Stimulated activated CD4-positive, alpha-beta T cell treated with anti-CD3 and anti-CD28 coated beads, Interleukin-12 subunit alpha, Interleukin-12 subunit beta, amount 100 ng/mL, for 48 hours (primary cell): ENCODE data around the gene FRRS1L.
"Not testable (repeated sequence)": the region's sequence is repeated elsewhere in the genome, so short reads cannot be mapped to it uniquely, and the experiment has no call there.

Source experiments
- DNase-seq, 3 donors: peaks; one replicate each; pipeline ENCODE4 v3.0.0-alpha.2; 2020; ENCODE audit warnings: low read depth in 2 of 3, low spot score in 1 of 3

Gene FRRS1L

DNA sequence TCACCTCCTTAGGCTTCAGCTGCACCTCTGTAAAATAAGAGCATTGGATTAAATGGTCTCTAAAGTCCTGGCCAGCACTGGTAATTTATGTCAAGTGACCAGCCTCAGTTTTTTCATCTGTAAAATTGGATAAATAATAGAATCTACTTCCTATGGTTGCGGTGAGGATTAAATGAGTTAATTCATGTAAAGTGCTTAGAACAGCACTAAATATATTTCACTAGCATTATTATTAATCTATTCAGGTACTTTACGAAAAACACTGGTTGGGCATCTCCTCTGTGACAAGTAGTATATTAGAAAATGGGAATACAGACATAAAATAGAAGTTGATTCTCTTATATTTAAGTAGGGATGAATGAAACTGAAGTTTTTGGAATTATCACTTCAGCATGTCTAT, 33.5 kb downstream of the FRRS1L start:
- DNase-seq: no peak

DNA sequence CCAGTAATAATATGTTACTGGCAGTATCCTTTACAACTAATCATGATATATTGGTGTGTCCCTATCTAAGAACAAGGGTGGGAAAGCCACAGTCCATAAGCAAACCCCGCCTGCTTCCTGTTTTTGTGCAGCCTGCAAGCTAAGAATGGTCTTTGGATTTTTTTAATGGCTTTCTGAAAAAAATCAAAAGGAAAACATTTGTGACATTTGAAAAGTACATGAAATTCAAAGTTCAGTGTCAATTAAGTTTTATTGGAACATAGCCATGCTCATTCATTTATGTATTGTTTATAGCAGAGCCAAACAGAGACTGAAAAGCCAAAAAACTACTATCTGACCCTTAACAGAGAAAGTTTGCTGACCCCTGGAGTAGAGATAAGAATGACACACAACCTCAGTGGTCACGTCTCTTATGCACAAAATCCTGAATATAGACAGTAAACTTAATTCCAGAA, 34.5 kb downstream of the FRRS1L start:
- DNase-seq: no peak

DNA sequence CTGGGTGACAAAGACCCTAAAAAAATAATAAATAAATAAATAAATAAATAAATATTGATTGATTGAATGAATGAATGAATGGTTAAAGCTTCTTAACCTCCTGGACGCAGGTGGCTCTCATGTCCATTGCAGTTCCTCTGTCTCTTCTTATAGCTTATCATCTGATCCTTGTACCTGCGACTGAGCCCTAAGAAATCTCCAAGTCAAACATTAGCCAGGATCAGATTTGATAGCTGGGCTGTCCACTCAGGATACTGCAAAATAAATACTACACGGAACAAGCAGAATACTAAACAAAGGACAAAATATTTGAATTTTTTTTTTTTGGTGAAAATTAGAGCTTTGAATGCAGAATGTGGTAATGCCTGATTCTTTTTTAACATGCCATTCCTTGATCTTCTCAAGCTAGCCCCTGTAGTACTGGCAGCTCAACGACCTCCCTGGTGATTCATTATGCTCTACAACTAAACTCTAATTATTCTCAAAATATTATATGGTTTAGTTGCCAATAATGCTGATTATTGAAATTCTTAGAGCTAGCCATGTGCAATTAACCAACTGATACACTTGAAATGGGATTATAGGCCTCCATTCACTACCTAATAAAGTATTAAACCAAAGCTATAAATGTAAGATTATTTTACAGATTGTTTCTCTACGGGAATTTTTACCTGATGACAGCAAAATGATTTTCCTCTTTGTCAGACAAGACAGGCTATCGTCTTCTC, 37.4 kb downstream of the FRRS1L start:
- no peak for DNase-seq

DNA sequence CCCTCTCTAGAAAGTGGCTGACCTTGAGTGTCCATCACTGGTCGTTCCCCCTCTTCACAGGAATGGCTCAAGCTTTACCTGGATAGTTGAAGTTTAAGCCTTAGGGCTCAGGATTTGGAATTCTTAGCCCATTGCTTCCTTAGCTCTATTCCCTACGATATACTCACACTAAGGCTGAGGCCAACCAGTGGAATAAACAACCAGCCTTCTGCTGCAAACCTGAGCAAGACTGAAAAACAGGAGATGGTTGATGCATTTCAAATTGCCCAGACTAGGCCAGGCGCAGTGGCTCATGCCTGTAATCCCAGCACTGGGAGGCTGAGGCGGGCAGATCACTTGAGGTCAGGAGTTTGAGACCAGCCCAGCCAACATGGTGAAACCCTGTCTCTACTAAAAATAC, 40.4 kb downstream of the FRRS1L start:
- DNase-seq: not testable (repeated sequence)

DNA sequence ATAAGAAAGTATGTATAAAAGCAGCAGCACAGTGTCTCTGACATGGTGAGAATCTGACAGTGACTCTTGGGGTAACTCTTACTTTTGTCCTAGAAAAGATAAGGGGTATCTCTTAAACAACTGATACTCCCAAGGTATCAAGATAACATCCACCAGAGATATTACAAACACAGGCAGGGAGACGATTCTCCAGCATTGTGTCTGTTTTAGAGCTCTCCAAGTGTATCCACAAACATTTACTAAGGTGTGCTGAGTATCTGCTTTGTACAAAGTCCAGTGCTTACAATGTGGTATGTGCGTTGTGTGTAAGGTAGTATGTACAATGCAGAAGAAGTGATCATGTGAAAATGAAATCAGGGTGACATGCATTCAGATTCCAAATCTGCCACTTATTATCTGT, 42.9 kb downstream of the FRRS1L start:
- DNase-seq: no peak

DNA sequence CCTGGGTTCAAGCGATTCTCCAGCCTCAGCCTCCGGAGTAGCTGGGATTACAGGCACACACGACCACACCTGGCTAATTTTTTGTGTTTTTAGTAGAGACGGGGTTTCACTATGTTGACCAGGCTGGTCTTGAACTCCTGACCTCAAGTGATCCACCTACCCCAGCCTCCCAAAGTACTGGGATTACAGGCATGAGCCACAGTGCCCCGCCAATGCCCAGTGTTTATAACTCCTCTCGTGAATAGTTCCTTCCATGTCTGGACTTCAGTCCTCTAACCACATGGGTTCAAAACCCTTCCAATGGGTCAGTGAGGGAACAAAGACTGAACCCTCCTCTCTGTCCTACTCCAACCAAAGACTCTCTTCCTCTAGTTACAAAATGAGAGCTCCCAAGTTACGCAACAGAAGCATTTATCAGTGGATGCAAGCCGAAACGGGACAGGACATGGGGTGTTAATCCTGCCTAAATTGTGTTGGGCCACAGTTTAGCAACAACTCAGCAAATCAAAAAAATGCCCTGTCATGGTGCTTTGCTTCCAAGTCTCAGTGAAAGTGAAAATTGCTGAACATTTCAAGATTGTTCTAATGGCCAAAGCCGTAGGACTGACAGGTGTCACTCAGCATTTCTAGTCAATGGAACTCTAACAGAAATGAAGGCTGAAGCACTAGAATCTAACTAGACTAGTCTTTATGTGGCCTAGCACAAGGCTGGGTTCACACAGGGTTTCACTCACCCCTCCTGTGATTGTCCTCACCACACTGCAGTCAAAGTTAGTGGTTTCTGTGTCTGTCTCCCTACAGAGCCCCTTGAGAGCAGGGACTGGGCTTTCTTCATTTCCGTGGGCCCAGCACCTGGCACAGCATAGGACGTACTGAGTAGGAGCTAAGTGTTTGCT, 44.1 kb downstream of the FRRS1L start:
- DNase-seq: no peak

DNA sequence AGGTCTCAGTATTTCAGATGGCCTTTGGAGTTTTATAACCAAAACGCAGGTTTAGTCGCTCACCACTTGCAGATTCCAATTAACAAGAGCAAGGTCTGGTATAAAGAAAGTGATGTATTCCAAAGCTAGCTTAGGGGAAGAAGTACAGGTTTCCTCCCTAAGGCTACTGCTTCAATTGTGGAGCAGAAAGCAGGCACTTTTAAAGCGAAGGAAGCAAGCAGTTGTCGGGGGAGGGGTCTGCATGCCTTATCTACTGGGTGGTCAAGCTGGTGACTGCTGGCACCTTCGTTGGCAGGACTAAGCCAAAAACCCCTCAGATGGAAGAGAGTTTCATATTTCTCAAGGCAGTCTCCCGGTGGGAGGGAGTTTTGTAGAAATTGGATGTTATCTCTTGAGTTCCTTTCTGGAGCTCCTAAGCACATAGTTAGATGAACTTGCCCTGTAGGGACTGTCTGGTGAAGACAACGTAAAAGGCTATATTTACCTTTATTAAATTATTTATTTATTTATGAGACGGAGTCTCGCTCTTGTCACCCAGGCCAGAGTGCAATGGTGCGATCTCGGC, 45.7 kb downstream of the FRRS1L start:
- DNase-seq: no peak

DNA sequence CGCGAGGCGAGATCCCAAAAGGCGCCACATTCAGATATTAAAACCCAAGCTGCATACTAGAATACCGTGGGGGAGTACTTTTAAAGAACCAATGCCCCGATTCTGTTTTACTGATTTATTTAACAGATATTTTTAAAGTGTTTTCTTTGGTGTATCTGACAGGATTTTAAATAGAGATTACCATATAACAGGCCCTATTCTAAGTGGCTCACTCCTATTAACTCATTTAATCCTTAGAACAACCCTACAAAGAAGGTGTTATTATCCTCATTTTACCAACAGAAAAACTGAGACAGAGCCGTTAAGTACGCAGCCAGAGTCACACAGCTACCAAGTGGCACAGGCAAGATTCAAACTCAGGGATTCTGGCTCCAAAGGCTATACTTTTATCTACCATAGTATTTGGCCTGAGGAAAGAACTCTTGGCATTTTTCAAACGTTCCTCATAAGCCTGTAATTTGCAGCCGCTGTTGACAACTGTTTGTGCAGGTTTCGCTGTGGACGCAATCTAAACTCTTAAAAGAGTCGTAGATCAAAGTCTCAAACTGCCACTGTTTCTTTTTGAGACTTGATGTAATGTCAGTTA, 46.8 kb downstream of the FRRS1L start:
- no peak for DNase-seq

DNA sequence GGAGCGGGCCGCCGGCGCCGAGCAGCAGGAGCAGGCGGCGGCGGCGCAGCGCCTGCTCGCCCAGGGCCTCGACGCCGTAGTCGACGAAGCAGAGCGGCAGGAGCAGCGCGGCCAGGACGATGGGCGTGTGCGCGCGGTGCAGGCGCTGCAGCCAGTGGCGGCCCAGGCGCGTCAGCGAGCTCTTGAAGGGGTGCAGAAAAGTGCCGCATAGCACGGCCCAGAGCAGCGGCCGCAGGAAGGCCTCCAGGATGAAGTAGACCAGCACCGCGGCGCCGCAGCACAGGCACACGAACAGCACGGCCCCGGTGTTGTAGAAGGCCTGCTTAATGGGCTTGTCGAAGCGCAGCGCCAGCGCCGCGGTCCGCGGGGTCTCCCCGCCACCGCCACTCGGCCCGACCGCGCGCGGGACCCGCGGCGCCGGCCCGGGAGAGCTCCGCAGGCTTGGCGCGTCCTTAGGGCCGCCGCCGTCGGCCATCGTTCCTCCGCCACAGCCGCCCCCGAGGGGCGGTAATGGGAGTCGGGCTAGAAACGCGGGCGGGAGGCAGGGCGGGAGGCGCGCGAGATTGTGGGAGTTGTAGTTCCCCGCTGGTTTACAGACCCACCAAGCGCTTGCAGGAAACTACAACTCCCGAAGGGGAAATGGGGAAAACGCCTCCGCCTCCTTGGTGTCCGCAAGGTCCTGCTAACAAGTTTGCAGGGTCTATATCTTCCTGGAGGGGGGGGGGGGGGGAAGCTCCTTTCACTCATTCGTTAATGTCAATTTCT, 47.4 kb downstream of the FRRS1L start, which contains the start of gene TMEM245:
TMEM245 (minus strand) TSS at position 509 of the 765 bp plus-strand sequence; CDS start at position 475, 34 bp downstream.
- DNase-seq: peak; percentile 89 to 91 (median 90)

DNA sequence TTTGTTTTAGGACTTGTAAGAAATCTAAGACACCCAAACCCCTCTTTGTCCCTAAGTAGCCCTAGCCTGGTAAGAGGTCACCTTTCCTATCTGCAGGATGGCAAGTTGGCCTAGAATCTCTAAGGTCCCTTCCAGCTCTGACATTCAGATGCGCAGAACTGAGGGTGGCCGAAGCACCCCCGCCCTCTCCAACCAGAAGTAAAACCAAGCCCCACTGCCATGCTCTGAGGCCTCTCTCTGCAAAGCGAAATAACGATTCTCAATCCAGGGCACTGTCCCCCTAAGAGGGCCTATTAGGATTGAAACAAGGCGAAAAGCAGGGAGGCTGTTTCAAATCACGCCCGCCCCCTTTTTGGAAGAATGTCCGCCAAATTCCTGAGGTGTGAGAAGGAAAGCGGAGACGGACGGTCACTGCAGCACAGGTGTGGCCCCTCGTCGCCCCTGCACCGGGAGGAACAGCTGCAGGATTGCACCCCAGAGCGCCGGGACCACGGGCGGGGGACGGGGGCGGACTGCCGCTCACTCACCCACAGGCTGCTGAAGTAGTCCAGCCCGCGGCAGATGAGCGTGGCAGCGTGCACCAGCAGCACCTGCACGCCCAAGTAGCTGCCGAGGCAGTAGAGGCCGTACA, 48.1 kb downstream of the FRRS1L start:
- no peak for DNase-seq

DNA sequence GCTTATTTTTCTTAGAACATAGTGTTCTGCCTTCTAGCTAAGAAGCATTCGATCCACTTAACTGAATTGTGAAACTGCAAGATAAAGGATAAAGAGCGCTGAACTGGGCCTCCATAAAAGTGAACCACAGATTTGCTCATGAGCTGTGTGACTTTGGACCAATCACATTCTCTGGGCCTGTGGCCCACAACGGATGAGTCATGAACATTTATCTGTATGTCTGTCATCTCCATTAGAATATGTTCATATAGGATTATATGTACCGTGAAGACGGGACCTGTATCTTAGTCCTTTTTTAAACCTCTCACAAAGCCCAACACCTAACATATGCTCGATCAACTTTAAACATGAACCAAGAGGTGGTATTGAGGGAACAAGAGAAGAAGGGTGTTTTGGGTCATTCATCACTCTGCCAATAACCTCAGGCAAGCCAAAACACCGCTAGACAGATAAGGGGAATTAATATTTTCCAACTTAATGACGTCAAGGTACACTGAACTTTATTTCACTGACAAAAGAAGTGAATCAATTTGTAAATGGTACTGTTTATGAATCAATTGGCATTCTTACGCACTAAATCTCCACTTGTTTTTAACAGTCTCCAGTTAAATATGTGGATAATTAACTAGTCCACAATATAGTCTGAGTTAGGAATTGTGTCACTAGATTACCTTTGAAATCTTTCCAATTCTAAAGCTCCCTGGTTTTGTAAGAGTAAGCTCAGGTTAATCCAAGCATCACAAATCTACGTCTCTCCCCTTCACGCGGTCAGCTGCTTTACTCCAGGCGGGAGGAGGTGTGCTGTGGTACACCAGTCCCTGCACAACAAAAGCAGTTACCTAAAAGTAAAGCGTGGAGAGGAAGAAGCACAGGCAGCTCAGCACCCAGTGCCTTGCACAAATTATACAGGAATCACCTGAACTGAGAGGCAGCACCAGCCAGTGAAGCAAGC, 48.9 kb downstream of the FRRS1L start:
- peak in 1 of 3 donors; percentile 37 for DNase-seq

DNA sequence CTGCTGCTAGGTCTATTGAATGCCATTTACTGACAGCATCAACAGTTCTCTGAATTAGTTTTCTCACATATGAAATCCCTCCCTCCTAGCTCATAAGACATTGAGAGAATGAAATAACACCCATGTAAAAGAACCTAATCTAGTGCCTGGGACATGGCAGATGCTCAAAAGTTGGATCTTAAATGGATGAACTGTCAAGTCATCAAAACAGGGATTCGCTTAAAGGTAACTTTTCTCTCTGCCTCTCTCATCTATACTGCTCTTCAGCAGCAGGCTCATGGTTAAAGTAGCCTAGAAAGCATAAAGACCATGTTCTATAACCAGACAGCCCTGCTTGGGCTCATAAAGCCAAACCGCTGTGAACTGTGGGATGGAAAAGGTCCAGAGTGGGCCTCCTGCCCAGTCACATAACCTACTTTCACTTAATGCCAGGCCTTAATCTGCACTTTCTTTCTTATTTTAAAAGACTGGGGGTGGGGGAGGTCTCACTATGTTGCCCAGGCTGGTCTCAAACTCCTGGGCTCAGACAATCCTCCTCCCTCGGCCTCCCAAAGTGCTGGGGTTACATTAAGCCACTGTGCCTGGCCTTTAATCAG, 51.0 kb downstream of the FRRS1L start:
- no peak for DNase-seq

DNA sequence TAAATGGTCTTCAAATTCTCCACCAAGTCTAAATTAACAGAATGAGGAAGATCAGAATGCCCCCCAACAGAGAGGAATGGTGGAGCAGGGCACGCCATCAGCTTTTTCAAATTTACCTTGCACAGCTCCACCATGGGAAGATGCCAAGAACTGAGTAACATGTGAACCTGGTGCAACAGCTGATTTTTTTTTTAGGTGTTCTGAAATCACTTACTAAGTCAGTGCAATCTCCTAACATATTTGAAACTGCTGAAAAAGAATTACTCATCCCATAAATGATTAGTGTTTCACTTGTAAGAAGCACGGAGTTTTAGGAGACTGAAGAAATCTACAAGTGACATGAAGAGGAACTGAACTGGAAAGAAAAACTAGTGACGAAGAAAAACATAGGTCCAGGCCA, 52.4 kb downstream of the FRRS1L start:
- no peak for DNase-seq

DNA sequence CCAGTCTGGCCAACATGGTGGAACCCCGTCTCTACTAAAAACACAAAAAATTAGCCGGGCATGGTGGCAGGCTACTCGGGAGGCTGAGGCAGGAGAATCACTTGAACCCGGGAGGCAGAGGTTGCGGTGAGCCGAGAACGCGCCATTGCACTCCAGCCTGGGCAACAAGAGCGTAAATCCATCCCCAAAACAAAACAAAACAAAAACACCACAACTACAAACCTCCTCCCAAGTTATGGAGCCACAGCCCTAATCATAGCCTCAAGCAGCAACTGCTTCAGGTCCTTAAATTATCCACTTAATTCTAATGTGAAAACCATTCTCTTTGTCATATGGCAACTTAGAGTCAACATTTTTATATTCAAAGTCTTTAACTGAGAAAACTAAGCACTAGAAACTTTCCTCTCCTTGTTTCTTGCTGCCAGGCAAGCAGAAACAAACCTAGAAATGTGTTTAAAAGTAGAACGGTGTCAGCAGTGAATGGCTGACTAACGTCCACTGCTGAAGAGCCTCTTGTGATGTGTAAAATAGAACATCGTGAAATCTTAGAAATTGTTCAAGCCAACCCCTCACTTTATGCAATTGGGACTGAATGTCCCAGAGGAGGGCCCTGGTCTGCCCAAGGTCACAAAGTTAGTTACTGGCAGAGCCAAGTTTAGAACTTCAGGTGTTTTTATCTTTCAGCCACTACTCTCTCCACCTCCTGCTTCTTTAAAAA, 53.0 kb downstream of the FRRS1L start:
- no peak for DNase-seq

DNA sequence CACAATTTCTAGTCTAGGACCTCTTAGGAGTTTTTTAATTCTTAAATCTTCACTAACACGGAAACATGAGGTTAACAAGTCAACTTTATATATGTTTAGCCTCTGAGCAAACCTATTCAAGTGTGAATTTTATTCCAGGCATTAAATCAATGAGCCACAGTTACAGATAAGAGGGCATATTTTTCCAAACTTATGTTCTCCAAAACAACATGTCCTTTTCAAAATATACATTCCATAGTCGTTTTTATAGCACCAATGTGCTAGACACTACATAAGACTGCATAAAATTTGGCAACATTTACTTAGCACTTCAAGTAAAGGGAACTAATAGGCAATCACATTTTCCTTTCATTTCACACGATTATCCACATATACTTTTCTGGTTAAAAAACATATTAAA, 53.8 kb downstream of the FRRS1L start:
- no peak for DNase-seq

DNA sequence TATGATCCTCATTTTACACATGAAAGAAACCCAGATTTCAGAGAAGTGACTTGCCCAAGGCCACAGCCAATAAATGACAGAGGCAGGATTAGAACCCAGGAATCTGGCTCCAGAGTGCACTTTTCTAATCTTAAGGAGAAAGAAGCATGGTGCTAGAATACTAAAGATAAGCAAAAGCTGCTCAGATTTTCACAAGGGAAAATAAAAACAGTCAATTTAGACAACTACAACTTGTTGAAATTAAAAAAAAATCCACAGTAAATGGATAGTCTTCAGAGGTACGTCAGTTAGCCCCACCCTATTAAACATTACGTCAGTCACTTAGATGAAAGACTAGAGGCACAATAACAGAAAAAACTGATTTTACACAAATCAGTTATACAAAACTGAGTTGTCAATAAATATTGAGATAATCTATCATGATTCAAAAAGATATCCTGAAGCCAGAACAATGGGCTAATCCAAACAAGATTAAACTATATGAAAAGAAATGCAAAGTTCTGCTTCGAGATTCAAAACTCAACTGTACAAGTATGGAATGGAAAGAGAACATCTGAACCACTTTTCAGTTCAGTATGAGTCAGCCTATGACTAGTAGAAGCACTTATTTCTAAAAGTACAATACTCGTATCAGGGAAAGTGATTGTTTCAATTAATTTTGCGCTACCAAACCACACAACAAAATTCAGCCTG, 56.6 kb downstream of the FRRS1L start:
- no peak for DNase-seq

DNA sequence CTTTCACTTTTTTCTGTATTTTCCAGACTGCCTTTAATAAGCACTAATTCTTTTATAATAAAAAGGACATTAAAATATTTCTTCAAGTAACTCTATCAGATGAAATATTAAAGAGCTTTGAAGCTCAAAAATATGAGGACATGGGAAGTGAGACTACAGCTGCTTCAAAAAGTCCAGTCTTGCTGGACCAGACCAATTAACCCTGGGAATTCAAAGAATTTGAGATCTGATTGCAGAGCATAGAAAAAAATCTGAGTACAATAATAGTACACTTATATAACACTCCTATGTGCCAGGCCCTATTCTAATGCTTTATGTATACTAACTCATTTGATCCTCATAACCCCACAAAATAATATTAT, 57.1 kb downstream of the FRRS1L start:
- no peak for DNase-seq

DNA sequence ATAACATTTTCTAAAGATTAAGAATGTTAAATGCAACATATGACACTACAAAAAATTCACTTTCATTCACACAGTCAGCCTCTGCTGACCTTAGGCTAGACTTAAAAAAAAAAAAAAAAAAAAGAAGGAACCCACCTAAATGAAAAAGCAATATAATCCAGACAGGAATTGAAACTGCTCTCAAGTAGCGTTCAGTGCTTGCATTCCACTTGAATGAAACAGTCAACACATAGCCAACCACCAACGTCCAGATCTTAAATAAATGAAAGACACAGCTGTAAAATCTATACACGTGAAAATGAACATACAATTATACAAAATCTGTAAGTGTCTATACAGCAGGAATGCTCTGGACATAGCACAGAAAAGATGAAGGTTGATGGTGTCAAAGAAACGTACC, 58.7 kb downstream of the FRRS1L start:
- DNase-seq: no peak
